ENCODE data around the gene PLD2. TPM values are rescaled to one million over a fixed set of nuclear protein-coding genes. Genes with fewer than 3 reads are reported as not detected.

Gene PLD2
- total RNA-seq, 1 experiment from 2014 or later, result 13.0 TPM

DNA sequence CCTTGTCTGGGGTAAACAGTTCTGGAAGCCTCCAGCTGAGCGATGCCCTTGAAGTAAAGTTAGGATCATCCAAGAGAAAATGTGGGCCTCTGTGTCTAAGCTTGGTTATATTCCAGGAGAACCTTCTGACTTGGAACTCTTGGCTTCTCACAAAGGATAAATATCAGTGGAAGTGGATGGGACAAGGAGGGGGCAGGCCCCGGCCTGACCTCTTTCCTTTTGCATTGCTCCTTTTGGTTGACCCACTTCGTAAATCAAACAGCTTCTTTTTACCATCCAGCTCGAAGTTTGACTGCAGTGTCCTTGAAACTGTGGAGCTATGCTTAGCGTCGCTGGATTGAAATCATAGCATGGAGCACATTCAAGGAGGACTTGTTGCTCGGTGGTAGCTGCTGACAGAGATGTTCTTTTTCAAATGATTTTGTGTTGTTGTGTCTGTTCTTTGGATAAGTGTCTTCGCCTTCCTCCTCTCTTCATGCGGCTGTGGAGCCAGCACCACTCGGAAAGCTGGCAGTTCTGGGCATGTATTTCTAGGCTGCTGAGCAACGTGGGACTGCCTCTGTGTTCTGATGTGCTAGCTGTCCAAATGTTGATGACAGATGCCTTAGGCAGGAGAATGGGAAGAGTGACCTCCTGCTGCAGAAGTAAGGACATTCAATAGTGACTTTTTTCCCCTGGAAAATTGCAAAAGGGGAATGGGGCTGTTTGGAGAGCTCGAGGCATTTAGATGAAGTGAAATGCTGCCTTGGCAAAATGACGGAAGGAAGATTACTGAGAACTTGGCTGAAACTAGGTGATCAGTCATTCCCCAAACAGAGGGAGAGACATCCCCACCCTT, 30.7 kb downstream of the PLD2 start:
- DNase-seq, result no peak
- no peaks in the 10 kb centered on the region for H3K27me3 Mint-ChIP-seq (ENCODE audit: unreplicated experiment)
- intact Hi-C loops (cut with micrococcal nuclease; ENCODE audit: unreplicated experiment), result no loop called here
- no peaks in the 10 kb centered on the region for H3K9me3 Mint-ChIP-seq (ENCODE audit: low read depth, unreplicated experiment)
- H3K36me3 Mint-ChIP-seq (ENCODE audit: insufficient read depth, unreplicated experiment), result peaks cover 23% of the 10 kb centered on the region
- no peak overlapping the region for H3K4me3 Mint-ChIP-seq (ENCODE audit: low read depth, unreplicated experiment)
- no peak for TF ChIP-seq CTCF (IDR thresholded peaks at IDR 0.05; ENCODE audit: unreplicated experiment)
- peaks cover 42% of the 10 kb centered on the region for H3K4me1 Mint-ChIP-seq (ENCODE audit: low read depth, unreplicated experiment)
- CTCF ChIA-PET, result no interaction called here
- no TSS peak for BruUV-seq (replicated peaks)
- no peak overlapping the region for H3K27ac Mint-ChIP-seq (ENCODE audit: unreplicated experiment)

- no peak overlapping the region for H3K4me3 Mint-ChIP-seq (ENCODE audit: low read depth, unreplicated experiment)
- TF ChIP-seq CTCF (IDR thresholded peaks at IDR 0.05; ENCODE audit: unreplicated experiment), result no peak
- CTCF ChIA-PET, result no interaction called here
- no peak overlapping the region for H3K27ac Mint-ChIP-seq (ENCODE audit: unreplicated experiment)
- no TSS peak for BruUV-seq (replicated peaks)
- no peaks in the 10 kb centered on the region for H3K9me3 Mint-ChIP-seq (ENCODE audit: low read depth, unreplicated experiment)
- peaks cover 42% of the 10 kb centered on the region for H3K4me1 Mint-ChIP-seq (ENCODE audit: low read depth, unreplicated experiment)
- peaks cover 17% of the 10 kb centered on the region for H3K36me3 Mint-ChIP-seq (ENCODE audit: insufficient read depth, unreplicated experiment)
- no peak for DNase-seq
- intact Hi-C loops (cut with micrococcal nuclease; ENCODE audit: unreplicated experiment), result no loop called here
- H3K27me3 Mint-ChIP-seq (ENCODE audit: unreplicated experiment), result no peaks in the 10 kb centered on the region
Observed at GRCh38 chr17:4838309-4838785, 31.4 kb downstream of the PLD2 start.

DNA sequence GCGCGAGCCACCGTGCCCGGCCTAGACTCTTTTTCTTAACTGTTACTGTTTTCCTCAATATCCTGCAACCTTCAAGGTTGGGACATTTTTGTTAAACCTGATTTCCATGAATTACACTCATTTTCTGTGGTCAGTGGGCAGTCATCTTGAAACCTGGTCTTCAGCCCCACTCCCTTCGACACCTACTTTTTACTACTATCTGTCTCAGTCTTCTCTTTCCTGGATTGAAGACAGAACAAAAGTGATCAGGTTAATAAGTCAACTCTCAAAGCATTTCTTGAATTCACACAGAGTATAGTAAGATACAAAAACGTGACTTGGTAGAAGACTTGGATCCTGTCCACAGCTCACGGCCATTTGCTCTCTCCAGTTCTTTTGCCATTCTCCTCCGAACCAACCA, 32.3 kb downstream of the PLD2 start:
- CTCF ChIA-PET, result interaction anchor here (0.6 kb wide), 1 partner anchor 696 kb away, joined by 3 read pairs; no protein-coding TSS in a partner anchor
- Mint-ChIP-seq H3K4me3 (ENCODE audit: low read depth, unreplicated experiment) (no peak overlapping the region), H3K27me3 (ENCODE audit: unreplicated experiment) (no peaks in the 10 kb centered on the region), H3K4me1 (ENCODE audit: low read depth, unreplicated experiment) (peaks cover 37% of the 10 kb centered on the region), H3K9me3 (ENCODE audit: low read depth, unreplicated experiment) (no peaks in the 10 kb centered on the region), H3K27ac (ENCODE audit: unreplicated experiment) (no peak overlapping the region), H3K36me3 (ENCODE audit: insufficient read depth, unreplicated experiment) (peaks cover 8% of the 10 kb centered on the region)
- intact Hi-C loops (cut with micrococcal nuclease; ENCODE audit: unreplicated experiment), result no loop called here
- DNase-seq, result no peak
- TF ChIP-seq CTCF (IDR thresholded peaks at IDR 0.05; ENCODE audit: unreplicated experiment), result no peak
- no TSS peak for BruUV-seq (replicated peaks)

GRCh38 chr17:4839965-4840892, 33.3 kb downstream of the PLD2 start:
- no peak for DNase-seq
- intact Hi-C loops (cut with micrococcal nuclease; ENCODE audit: unreplicated experiment), result no loop called here
- CTCF ChIA-PET, result no interaction called here
- peaks cover 3% of the 10 kb centered on the region for H3K36me3 Mint-ChIP-seq (ENCODE audit: insufficient read depth, unreplicated experiment)
- H3K9me3 Mint-ChIP-seq (ENCODE audit: low read depth, unreplicated experiment), result no peaks in the 10 kb centered on the region
- H3K4me1 Mint-ChIP-seq (ENCODE audit: low read depth, unreplicated experiment), result peaks cover 27% of the 10 kb centered on the region
- no TSS peak for BruUV-seq (replicated peaks)
- TF ChIP-seq CTCF (IDR thresholded peaks at IDR 0.05; ENCODE audit: unreplicated experiment), result no peak
- H3K4me3 Mint-ChIP-seq (ENCODE audit: low read depth, unreplicated experiment), result no peak overlapping the region
- H3K27ac Mint-ChIP-seq (ENCODE audit: unreplicated experiment), result no peak overlapping the region
- H3K27me3 Mint-ChIP-seq (ENCODE audit: unreplicated experiment), result no peaks in the 10 kb centered on the region

Data from Calu3 (cell line).